GM12801 (cell line): ENCODE results near the gene LBR.

ENCODE experiments used
- CTCF ChIP-seq: IDR thresholded peaks from one replicate; pipeline ENCODE4 v1.5.1; 2011; ENCODE audit warnings: control low read depth; ENCODE audit not compliant: insufficient read length; ENCODE audit errors: extremely low read depth

Gene LBR

DNA sequence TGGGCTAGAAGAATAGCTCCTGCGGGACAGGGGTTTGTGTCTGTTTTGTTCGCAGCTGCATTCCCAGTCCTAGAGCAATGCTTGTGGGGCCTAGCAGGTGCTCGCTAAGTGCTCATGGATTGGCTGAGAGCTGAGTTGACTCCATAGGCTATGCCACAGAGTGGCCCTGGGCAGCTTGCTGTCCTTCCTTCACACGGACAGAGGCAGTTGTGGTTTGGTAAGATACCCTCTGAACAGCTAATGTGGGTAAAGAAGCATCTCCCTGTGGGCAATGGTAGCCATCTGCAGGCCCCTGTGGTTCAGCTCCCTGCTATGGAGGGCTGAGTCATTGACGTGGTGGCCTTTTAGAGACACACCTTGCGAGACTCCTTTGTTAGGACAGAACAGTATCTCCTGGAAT lies 23.5 kb upstream of the LBR start:
- TF ChIP-seq CTCF, result no peak

DNA sequence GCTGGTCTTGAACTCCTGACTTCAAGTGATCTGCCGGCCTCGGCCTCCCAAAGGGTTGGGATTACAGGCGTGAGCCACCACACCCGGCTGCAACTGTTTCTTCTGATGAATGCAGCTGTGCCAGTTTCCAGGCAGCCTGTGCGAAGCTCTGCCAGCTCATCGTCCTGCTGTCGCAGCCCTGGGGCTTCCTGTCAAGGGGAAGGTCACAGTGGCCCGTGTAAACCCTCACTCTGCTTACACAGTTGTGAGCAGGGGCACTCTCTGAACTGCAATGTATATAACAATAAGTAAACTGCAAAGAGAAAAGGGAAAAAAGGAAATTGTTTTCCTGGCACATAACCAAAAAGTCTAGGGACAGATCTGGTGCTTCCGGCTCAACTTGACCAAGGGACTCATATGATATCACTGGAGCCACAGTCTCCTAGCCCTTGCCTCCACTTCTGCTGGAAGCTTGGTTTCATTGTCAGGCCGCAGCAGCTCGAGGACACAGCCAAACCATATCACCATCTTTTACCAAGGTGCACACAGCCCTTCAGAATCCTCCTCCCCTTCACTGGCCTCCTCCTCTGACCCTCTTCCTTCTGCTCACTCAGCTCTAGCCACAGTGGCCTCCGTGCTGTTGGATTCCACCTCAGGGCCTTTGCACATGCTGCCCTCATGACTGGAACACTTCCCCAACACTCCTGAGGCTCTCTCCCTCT lies 22.8 kb upstream of the LBR start:
- TF ChIP-seq CTCF, result no peak

- TF ChIP-seq CTCF, result no peak
These were observed 21.9 kb upstream of the LBR start for GRCh38 chr1:225449774-225450173.

- TF ChIP-seq CTCF, result no peak
These were observed 21.4 kb upstream of the LBR start for GRCh38 chr1:225449261-225449660.

GRCh38 chr1:225448146-225448805 lies 20.4 kb upstream of the LBR start:
- TF ChIP-seq CTCF, result no peak

DNA sequence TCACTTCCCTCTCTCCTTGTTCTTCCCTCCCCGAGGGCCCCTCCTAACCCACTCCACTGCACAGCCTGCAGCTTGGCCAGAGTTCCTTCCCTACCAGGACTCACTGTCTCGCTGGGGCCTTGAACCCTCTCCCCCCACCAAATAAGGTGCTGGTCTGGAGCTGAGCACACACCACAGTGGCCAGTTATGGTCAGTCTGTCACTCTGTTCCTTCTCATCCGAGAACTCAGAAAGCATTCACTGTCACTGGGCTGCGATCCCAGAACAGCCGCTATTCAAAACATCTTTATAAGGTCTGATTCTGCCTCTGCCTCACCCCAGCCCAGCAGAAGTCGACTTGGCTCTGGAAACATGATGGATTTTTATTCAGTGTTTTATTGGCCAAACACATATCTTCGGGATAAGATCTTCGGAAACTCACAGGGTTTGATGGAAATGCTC lies 19.8 kb upstream of the LBR start:
- no peak for TF ChIP-seq CTCF

DNA sequence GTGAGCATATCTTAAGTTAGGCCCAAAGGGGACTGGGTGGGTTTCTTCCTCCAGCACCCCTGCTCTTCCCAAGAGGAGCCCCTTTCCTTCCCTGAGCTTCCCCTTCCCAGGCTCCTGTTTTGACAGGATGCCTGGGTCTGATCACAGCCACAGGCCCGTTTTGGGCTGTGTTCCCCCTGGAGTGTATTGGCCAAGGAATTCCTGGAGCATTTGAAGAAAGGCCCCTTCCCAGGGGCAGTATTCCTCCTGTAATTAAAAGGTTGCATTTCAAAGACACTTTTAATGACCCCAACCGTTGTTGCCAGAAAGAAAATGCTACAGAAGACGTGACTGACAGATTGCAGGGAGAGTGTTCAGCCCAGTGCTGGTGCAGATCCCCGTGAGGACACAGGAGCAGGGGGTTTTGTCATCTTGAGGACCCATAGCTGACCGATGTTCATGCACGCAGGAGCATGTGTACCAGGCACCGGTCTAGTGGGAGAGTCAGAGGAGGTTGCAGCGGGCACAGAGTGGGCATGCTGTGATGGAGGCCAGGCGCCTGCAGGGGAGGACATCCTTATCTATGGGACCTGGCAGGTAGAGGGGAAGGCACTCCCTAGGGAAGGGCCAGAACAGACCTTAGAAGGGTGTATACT lies 19.3 kb upstream of the LBR start:
- TF ChIP-seq CTCF, result no peak
